ENCODE results near the gene NR2F6. TPM values are rescaled to one million over a fixed set of nuclear protein-coding genes. Genes with fewer than 3 reads are reported as not detected.
A peak's percentile ranks its signal among the peaks of the same experiment; 100 is the strongest.

Gene NR2F6
- total and polyA plus RNA-seq, 5 donors from 2014 or later = 0.52 to 3.2 (median 0.86) TPM

- no peak for ATAC-seq (ENCODE audit: low read depth in 2 of 2)
- peaks cover 3 to 20% (median 10%) of the 10 kb centered on the region in 4 donors for H3K4me1 Mint-ChIP-seq
- H3K36me3 Mint-ChIP-seq = peaks cover 20% of the 10 kb centered on the region
- H3K27me3 Mint-ChIP-seq = peaks cover 5% of the 10 kb centered on the region
- no peaks in the 10 kb centered on the region for H3K9me3 Mint-ChIP-seq
- no peaks in the 10 kb centered on the region for H3K9me3 ChIP-seq (ENCODE audit: control insufficient read depth in 2 of 2, low read length in 2 of 2)
- peak overlapping the region in 1 of 4 donors; percentile 32 for H3K4me3 Mint-ChIP-seq
- H3K27me3 ChIP-seq (ENCODE audit: control insufficient read depth, insufficient read depth, low read length) = no peaks in the 10 kb centered on the region
- H3K36me3 ChIP-seq (ENCODE audit: control insufficient read depth, insufficient read depth, low read length) = peaks cover 27% of the 10 kb centered on the region
- no peak overlapping the region for H3K27ac Mint-ChIP-seq
- no peak overlapping the region for H3K27ac ChIP-seq (ENCODE audit: insufficient read depth, low read length, poor library complexity, severe bottlenecking)
- H3K4me1 ChIP-seq (ENCODE audit: control insufficient read depth, insufficient read depth, low read length, poor library complexity, severe bottlenecking) = peaks cover 18% of the 10 kb centered on the region
- DNase-seq = no peak
- H3K4me3 ChIP-seq (ENCODE audit: low read depth, low read length) = no peak overlapping the region
Measured at GRCh38 chr19:17211547-17212446, 33.9 kb downstream of the NR2F6 start.

- H3K27me3 ChIP-seq (ENCODE audit: control insufficient read depth, insufficient read depth, low read length) = no peaks in the 10 kb centered on the region
- DNase-seq (no peak), ATAC-seq (ENCODE audit: low read depth in 2 of 2) (no peak)
- no peak overlapping the region for H3K27ac ChIP-seq (ENCODE audit: insufficient read depth, low read length, poor library complexity, severe bottlenecking)
- Mint-ChIP-seq H3K4me1 (peaks cover 3 to 11% (median 7%) of the 10 kb centered on the region in 4 donors), H3K9me3 (no peaks in the 10 kb centered on the region), H3K36me3 (peaks cover 20% of the 10 kb centered on the region), H3K27ac (peak overlapping the region in 2 of 3 donors; percentile 44 to 48), H3K27me3 (peaks cover 5% of the 10 kb centered on the region), H3K4me3 (no peak overlapping the region)
- H3K4me1 ChIP-seq (ENCODE audit: control insufficient read depth, insufficient read depth, low read length, poor library complexity, severe bottlenecking) = peaks cover 9% of the 10 kb centered on the region
- H3K36me3 ChIP-seq (ENCODE audit: control insufficient read depth, insufficient read depth, low read length) = peaks cover 30% of the 10 kb centered on the region
- no peaks in the 10 kb centered on the region for H3K9me3 ChIP-seq (ENCODE audit: control insufficient read depth in 2 of 2, low read length in 2 of 2)
- H3K4me3 ChIP-seq (ENCODE audit: low read depth, low read length) = no peak overlapping the region
Measured at GRCh38 chr19:17210296-17210695, 35.4 kb downstream of the NR2F6 start.

GRCh38 chr19:17209126-17210036, 36.3 kb downstream of the NR2F6 start:
- peaks cover 30% of the 10 kb centered on the region for H3K36me3 ChIP-seq (ENCODE audit: control insufficient read depth, insufficient read depth, low read length)
- peaks cover 17% of the 10 kb centered on the region for H3K36me3 Mint-ChIP-seq

GRCh38 chr19:17206736-17207581, 38.8 kb downstream of the NR2F6 start:
- H3K36me3 Mint-ChIP-seq = peaks cover 27% of the 10 kb centered on the region
- no peaks in the 10 kb centered on the region for H3K4me1 ChIP-seq (ENCODE audit: control insufficient read depth, insufficient read depth, low read length, poor library complexity, severe bottlenecking)
- DNase-seq = no peak
- H3K4me3 ChIP-seq (ENCODE audit: low read depth, low read length) = no peak overlapping the region
- ATAC-seq (ENCODE audit: low read depth in 2 of 2) = no peak
- no peaks in the 10 kb centered on the region for H3K27me3 Mint-ChIP-seq
- H3K4me1 Mint-ChIP-seq = peaks cover 0 to 2% (median under 1%) of the 10 kb centered on the region in 4 donors
- H3K36me3 ChIP-seq (ENCODE audit: control insufficient read depth, insufficient read depth, low read length) = peaks cover 39% of the 10 kb centered on the region
- no peak overlapping the region for H3K4me3 Mint-ChIP-seq
- no peaks in the 10 kb centered on the region for H3K27me3 ChIP-seq (ENCODE audit: control insufficient read depth, insufficient read depth, low read length)
- H3K9me3 ChIP-seq (ENCODE audit: control insufficient read depth in 2 of 2, low read length in 2 of 2) = no peaks in the 10 kb centered on the region
- no peaks in the 10 kb centered on the region for H3K9me3 Mint-ChIP-seq
- peak overlapping the region in 1 of 3 donors; percentile 31 for H3K27ac Mint-ChIP-seq
- H3K27ac ChIP-seq (ENCODE audit: insufficient read depth, low read length, poor library complexity, severe bottlenecking) = no peak overlapping the region

More at GRCh38 chr19:17209126-17210036, 36.3 kb downstream of the NR2F6 start:
- Histone ChIP-seq H3K4me1 (ENCODE audit: control insufficient read depth, insufficient read depth, low read length, poor library complexity, severe bottlenecking) (peaks cover under 1% of the 10 kb centered on the region), H3K27ac (ENCODE audit: insufficient read depth, low read length, poor library complexity, severe bottlenecking) (no peak overlapping the region), H3K27me3 (ENCODE audit: control insufficient read depth, insufficient read depth, low read length) (no peaks in the 10 kb centered on the region), H3K4me3 (ENCODE audit: low read depth, low read length) (no peak overlapping the region), H3K9me3 (ENCODE audit: control insufficient read depth in 2 of 2, low read length in 2 of 2) (no peaks in the 10 kb centered on the region)
- peak in 2 of 3 donors; percentile 11 to 39 for DNase-seq
- no peak overlapping the region for H3K4me3 Mint-ChIP-seq
- peaks cover 1% of the 10 kb centered on the region for H3K27me3 Mint-ChIP-seq
- peak overlapping the region in 2 of 3 donors; percentile 69 to 72 for H3K27ac Mint-ChIP-seq
- no peak for ATAC-seq (ENCODE audit: low read depth in 2 of 2)
- peaks cover 0 to 4% (median 0%) of the 10 kb centered on the region in 4 donors for H3K4me1 Mint-ChIP-seq
- H3K9me3 Mint-ChIP-seq = no peaks in the 10 kb centered on the region

GRCh38 chr19:17205237-17206140, 40.2 kb downstream of the NR2F6 start:
- H3K36me3 ChIP-seq (ENCODE audit: control insufficient read depth, insufficient read depth, low read length) = peaks cover 51% of the 10 kb centered on the region
- peak overlapping the region in 1 of 4 donors; percentile 26 for H3K4me3 Mint-ChIP-seq
- H3K4me3 ChIP-seq (ENCODE audit: low read depth, low read length) = no peak overlapping the region
- no peak overlapping the region for H3K27ac ChIP-seq (ENCODE audit: insufficient read depth, low read length, poor library complexity, severe bottlenecking)
- H3K9me3 Mint-ChIP-seq = no peaks in the 10 kb centered on the region
- no peaks in the 10 kb centered on the region for H3K27me3 Mint-ChIP-seq
- H3K9me3 ChIP-seq (ENCODE audit: control insufficient read depth in 2 of 2, low read length in 2 of 2) = no peaks in the 10 kb centered on the region
- ATAC-seq (ENCODE audit: low read depth in 2 of 2) = peak; percentile 57 to 73
- no peaks in the 10 kb centered on the region for H3K27me3 ChIP-seq (ENCODE audit: control insufficient read depth, insufficient read depth, low read length)
- H3K27ac Mint-ChIP-seq = peak overlapping the region in 1 of 3 donors; percentile 42
- peaks cover 34% of the 10 kb centered on the region for H3K36me3 Mint-ChIP-seq
- no peaks in the 10 kb centered on the region for H3K4me1 ChIP-seq (ENCODE audit: control insufficient read depth, insufficient read depth, low read length, poor library complexity, severe bottlenecking)
- peaks cover 0 to 2% (median under 1%) of the 10 kb centered on the region in 4 donors for H3K4me1 Mint-ChIP-seq
- peak; percentile 30 to 73 (median 60) for DNase-seq

- H3K4me3 Mint-ChIP-seq = no peak overlapping the region
- DNase-seq = no peak
- peaks cover 0 to 2% (median under 1%) of the 10 kb centered on the region in 4 donors for H3K4me1 Mint-ChIP-seq
- Histone ChIP-seq H3K36me3 (ENCODE audit: control insufficient read depth, insufficient read depth, low read length) (peaks cover 57% of the 10 kb centered on the region), H3K4me3 (ENCODE audit: low read depth, low read length) (no peak overlapping the region), H3K4me1 (ENCODE audit: control insufficient read depth, insufficient read depth, low read length, poor library complexity, severe bottlenecking) (no peaks in the 10 kb centered on the region), H3K9me3 (ENCODE audit: control insufficient read depth in 2 of 2, low read length in 2 of 2) (no peaks in the 10 kb centered on the region), H3K27me3 (ENCODE audit: control insufficient read depth, insufficient read depth, low read length) (no peaks in the 10 kb centered on the region), H3K27ac (ENCODE audit: insufficient read depth, low read length, poor library complexity, severe bottlenecking) (no peak overlapping the region)
- no peak overlapping the region for H3K27ac Mint-ChIP-seq
- H3K27me3 Mint-ChIP-seq = no peaks in the 10 kb centered on the region
- ATAC-seq (ENCODE audit: low read depth in 2 of 2) = no peak
- H3K9me3 Mint-ChIP-seq = no peaks in the 10 kb centered on the region
- H3K36me3 Mint-ChIP-seq = peaks cover 42% of the 10 kb centered on the region
Measured at GRCh38 chr19:17202713-17203112, 43.0 kb downstream of the NR2F6 start.
